HS-5 (cell line): Measurements from ENCODE around the gene RASA4.
"Not testable (repeated sequence)": the region's sequence is repeated elsewhere in the genome, so short reads cannot be mapped to it uniquely, and the experiment has no call there.

Experiments used
- DNase-seq: peaks from one replicate; pipeline ENCODE4 v3.0.0-alpha.2; 2012; ENCODE audit warnings: low read depth

The RASA4 gene

GRCh38 chr7:102604431-102605145 lies 12.0 kb downstream of the RASA4 start:
- not testable (repeated sequence) for DNase-seq

DNA sequence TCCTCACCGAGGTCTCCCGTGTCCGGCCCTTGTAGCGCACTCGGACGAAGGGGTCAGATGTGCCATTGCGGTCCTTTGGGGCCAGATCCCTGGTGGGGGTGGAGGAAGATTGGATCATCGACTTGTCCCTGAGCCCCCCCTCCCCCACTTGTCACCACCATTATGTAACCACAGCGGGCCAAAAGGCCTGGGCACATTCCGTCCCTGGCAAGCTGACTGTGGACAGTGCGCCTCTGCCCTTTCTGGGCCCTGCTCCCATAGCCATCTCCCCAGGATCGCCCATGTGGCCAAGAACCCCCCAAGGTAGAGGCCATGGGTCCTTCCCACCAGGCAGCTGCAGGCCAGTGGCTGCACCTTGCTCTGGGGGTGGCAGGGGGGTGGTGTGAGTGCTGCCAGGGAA lies 14.2 kb downstream of the RASA4 start:
- not testable (repeated sequence) for DNase-seq

DNA sequence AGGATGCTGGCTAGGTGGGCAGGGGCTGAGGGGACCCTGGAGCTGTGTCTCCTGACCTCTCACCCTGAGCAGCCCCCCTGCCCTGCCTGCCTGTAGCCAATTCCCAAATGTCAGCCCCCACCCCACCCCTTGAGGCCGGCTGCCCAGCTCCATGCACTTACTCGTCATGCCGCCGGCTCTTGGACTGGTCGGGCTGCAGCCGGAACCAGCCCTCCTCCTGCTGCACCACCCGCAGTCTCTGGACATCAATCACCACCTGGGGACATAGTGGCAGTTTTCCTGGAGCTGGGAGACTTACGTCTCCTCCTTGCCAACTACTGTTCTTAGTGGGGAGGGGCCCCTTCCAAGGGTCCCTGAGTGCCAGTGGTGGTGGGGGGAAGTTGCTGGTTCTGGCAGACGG lies 16.9 kb downstream of the RASA4 start:
- not testable (repeated sequence) for DNase-seq

- DNase-seq = not testable (repeated sequence)
These were observed 20.5 kb downstream of the RASA4 start for GRCh38 chr7:102596036-102596435.

GRCh38 chr7:102593637-102594334 lies 22.8 kb downstream of the RASA4 start:
- not testable (repeated sequence) for DNase-seq

- DNase-seq = not testable (repeated sequence)
These were observed 24.0 kb downstream of the RASA4 start for GRCh38 chr7:102592477-102593019.

DNA sequence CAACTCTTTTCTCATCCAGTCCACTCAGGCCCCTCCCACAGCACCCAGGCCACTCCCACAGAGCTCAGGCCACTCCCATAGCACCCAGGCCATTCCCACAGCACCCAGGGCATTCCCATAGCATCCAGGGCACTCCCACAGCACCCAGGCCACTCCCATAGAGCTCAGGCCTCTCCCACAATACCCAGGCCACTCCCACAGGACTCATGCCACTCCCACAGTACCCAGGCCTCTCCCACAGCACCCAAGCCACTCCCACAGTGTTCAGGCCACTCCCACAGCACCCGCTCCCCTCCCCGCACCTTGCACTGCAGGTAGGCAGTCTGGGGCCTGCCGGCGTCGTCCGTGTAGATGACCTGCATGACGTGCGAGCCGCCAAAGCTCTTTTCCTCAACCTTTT lies 26.7 kb downstream of the RASA4 start:
- not testable (repeated sequence) for DNase-seq

GRCh38 chr7:102583495-102583894 lies 33.1 kb downstream of the RASA4 start:
- not testable (repeated sequence) for DNase-seq

DNA sequence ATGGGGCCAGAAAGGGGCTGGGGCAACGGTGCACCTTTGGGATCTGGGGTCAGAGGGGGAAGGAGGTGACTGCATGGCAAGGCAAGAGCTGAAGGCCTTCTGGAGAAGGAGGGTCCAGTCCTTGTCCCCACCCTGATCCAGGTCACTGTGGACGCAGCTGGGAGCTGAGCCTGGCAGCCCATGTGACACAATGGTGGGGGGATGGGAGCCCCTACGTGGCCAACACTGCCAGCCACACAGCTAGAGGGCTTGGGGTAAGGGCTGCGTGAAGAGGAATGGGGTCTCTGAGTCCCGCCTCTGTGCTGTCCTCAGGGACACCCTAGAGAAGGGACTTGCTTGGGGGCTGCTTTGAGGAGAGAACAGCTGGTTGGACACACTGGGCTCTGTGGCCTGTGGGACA lies 34.8 kb downstream of the RASA4 start:
- DNase-seq = not testable (repeated sequence)

DNA sequence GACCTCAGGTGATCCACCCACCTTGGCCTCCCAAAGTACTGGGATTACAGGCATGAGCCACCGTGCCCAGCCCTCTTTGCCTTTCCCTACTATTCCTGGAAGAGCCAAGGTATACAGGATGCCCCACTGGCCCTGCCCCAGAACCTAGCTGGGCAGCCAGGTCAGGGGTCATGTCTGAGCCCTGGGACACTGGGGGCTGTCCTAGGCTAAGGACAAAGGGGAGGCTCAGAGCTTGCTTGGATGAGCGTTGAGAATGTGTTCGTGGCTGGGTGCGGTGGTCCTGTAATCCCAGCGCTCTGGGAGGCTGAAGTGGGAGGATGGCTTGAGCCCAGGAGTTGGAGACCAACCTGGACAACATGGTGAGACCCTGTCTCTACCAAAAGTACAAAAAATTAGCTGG lies 38.1 kb downstream of the RASA4 start:
- DNase-seq = not testable (repeated sequence)

- not testable (repeated sequence) for DNase-seq
These were observed 39.0 kb downstream of the RASA4 start for GRCh38 chr7:102577315-102578240.

DNA sequence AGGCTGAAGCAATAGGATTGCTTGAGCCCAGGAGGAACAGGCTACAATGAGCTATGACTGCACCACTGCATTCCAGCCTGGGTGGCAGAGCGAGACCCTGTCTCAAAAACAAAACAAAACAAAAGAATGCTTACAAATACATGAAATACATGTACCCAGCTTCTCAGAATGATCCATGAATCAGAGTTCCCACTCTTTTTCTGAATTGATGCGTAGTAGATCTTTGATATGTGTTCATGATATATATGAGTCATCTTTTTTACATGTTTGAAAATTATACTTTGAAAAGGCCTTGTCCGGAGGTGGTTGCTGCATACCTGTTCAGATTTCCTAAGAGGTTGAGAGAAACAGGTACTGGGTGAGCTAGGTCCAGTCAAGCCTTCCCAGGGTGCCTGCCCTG lies 40.2 kb downstream of the RASA4 start:
- DNase-seq = not testable (repeated sequence)

- not testable (repeated sequence) for DNase-seq
These were observed 41.9 kb downstream of the RASA4 start for GRCh38 chr7:102574607-102575006.

DNA sequence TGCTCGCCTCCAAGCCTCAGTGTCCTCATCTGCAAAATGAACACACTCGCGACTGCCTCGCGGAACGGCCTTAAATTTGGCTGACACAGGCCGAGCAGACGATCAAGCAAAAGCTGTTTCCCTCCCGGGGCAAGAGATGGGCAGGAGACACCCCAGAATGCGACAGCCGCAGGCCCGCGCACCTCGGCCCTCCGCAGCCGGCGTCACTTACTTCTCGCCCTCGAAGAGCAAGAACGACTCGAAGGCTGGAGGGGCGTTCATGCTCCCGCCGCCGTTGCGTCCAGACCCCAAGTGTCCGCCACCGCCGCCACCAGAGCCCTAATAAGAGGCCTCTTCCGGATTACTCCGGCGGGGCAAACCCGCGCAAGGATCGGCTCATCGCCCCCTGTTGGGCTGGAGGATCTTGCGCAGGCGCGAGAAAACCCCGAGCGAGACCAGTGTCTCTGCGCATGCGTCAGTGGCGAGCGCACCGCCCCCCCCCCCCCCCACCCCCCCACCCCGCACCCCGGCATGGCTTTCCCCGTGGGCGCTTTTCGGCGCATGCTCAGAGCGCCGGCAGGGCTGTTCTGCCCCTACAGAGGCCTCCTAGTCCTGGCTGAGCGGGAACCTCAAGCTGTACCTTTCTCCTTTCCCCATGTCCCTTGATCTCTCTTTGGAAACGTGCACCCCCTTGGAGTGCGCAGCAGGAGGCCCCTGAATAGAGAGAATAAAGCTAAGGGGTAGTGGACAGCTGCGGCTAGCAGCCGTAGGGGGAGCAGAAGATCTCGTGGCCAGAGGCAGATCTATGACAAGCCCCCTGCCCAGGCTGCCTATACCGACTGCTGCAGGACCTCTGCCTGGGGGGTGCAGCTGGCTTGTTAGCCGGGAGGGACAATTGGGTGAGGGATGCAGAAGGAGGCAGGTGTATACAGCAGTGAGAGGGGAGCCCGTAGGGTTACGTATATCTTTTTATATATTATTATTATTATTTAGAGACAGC lies 44.0 kb downstream of the RASA4 start, which contains the start of gene POLR2J3:
POLR2J3 (minus strand) TSS at position 323 of the 979 bp plus-strand sequence; CDS start at position 261, 62 bp downstream.
- DNase-seq = not testable (repeated sequence)

- not testable (repeated sequence) for DNase-seq
These were observed 47.9 kb downstream of the RASA4 start for GRCh38 chr7:102568620-102569019.

- DNase-seq = not testable (repeated sequence)
These were observed 65.6 kb downstream of the RASA4 start, which contains the start of gene SPDYE2 for GRCh38 chr7:102550808-102551422. Gene SPDYE2, plus strand, starts transcription at chr7:102551226. Its CDS starts 2,030 bp downstream, at chr7:102553256.

DNA sequence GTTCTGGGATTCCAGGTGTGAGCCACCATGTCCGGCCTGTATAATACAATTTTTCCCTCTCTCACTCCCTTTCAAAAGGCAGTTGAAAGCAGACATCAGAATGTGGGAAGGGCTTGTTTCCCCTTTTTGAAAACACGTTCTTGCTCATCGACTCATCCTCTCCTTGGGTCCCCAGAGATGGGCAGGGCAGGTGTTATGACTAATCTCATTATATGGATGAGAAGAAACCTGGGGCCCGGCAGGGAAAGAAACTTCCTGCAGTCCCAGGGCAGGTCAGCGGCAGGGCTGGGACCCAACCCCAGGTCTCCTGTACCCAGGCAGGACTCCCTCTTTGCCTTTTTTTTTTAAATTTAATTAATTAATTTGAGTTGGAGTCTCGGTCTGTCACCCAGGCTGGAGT lies 70.2 kb downstream of the RASA4 start:
- not testable (repeated sequence) for DNase-seq

- DNase-seq = not testable (repeated sequence)
These were observed 71.3 kb downstream of the RASA4 start for GRCh38 chr7:102545288-102545687.

- not testable (repeated sequence) for DNase-seq
These were observed 72.2 kb downstream of the RASA4 start for GRCh38 chr7:102544372-102544771.

DNA sequence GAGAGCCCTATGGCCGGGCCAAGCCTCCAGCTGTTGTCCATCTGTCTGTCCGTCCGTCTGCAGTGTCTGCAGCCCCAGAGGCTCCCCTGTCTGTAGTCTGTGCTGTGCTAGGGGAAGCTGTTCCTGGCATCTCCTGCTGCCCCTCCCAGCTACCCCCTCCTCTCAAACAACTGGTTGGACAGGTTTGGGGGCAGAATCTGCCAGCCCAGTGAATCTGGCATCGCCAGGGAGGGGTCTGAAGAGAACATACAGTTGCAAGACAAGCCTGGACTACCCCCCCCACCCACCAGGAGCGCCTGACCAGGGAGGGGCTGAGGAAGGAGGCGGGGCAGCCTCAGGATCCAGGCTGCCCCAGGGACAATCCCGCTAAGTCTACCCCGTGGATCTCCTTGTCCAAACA lies 73.0 kb downstream of the RASA4 start, which contains the start of gene UPK3BL2:
UPK3BL2 (minus strand) TSS at position 101 of the 400 bp plus-strand sequence; CDS start at position 41, 60 bp downstream.
- DNase-seq = not testable (repeated sequence)
